GM18858 (cell line): ENCODE measurements around the gene MOB3B.
"Not testable (repeated sequence)": the region's sequence is repeated elsewhere in the genome, so short reads cannot be mapped to it uniquely, and the experiment has no call there.

Experiments
- ATAC-seq: cut with Tn5 transposase; IDR thresholded peaks from one replicate; pipeline ENCODE4 v1.9.1; 2021; ENCODE audit not compliant: unreplicated experiment

MOB3B gene

GRCh38 chr9:27482709-27483108 is 46.9 kb downstream of the MOB3B start:
- no peak for ATAC-seq

GRCh38 chr9:27478322-27478721 is 51.3 kb downstream of the MOB3B start:
- ATAC-seq: no peak

- ATAC-seq: no peak
Observed at GRCh38 chr9:27476870-27477515, 52.6 kb downstream of the MOB3B start.

- no peak for ATAC-seq
Observed at GRCh38 chr9:27475057-27475595, 54.5 kb downstream of the MOB3B start.

- no peak for ATAC-seq
Observed at GRCh38 chr9:27474305-27474704, 55.3 kb downstream of the MOB3B start.

- no peak for ATAC-seq
Observed at GRCh38 chr9:27473111-27473529, 56.5 kb downstream of the MOB3B start.

GRCh38 chr9:27472195-27472594 is 57.4 kb downstream of the MOB3B start:
- ATAC-seq: no peak

GRCh38 chr9:27471789-27472188 is 57.8 kb downstream of the MOB3B start:
- ATAC-seq: no peak

- no peak for ATAC-seq
Observed at GRCh38 chr9:27471366-27471765, 58.2 kb downstream of the MOB3B start.

- no peak for ATAC-seq
Observed at GRCh38 chr9:27470291-27470856, 59.2 kb downstream of the MOB3B start.

- no peak for ATAC-seq
Observed at GRCh38 chr9:27469550-27469949, 60.1 kb downstream of the MOB3B start.

GRCh38 chr9:27468462-27469110 is 61.0 kb downstream of the MOB3B start:
- no peak for ATAC-seq

- ATAC-seq: no peak
Observed at GRCh38 chr9:27468000-27468399, 61.6 kb downstream of the MOB3B start.

- no peak for ATAC-seq
Observed at GRCh38 chr9:27467486-27467885, 62.1 kb downstream of the MOB3B start.

- not testable (repeated sequence) for ATAC-seq
Observed at GRCh38 chr9:27466516-27466915, 63.1 kb downstream of the MOB3B start.

GRCh38 chr9:27464950-27465349 is 64.7 kb downstream of the MOB3B start:
- not testable (repeated sequence) for ATAC-seq

GRCh38 chr9:27462846-27463245 is 66.8 kb downstream of the MOB3B start:
- ATAC-seq: no peak

GRCh38 chr9:27462434-27462833 is 67.2 kb downstream of the MOB3B start:
- ATAC-seq: no peak

GRCh38 chr9:27460226-27461023 is 69.2 kb downstream of the MOB3B start:
- ATAC-seq: peak; percentile 97

- ATAC-seq: no peak
Observed at GRCh38 chr9:27457445-27457844, 72.2 kb downstream of the MOB3B start.

- no peak for ATAC-seq
Observed at GRCh38 chr9:27453860-27454553, 75.6 kb downstream of the MOB3B start.
